ENCODE data around the gene DHRSX.

GRCh38 chrX:2348211-2348610 is 152.6 kb downstream of the DHRSX start:
- TF ChIP-seq CTCF (IDR thresholded peaks at IDR 0.05), result no peak
- no peak for TF ChIP-seq POLR2A (IDR thresholded peaks at IDR 0.05)
- TF ChIP-seq EP300 (IDR thresholded peaks at IDR 0.05), result no peak
- TF ChIP-seq POLR2AphosphoS5 (IDR thresholded peaks at IDR 0.05), result no peak

Data from upper lobe of left lung (tissue), 4 donors.